GM12892 (cell line): ENCODE results near the gene RBP5.

Source experiments
- POLR2A ChIP-seq: IDR thresholded peaks from 2 replicates; pipeline ENCODE4 v1.6.1; 2011; ENCODE audit warnings: low read depth, low read length, control low read depth
- POLR2AphosphoS5 ChIP-seq: IDR thresholded peaks from 2 replicates; pipeline ENCODE4 v1.6.1; 2011; ENCODE audit warnings: low read depth, low read length, control low read depth

- TF ChIP-seq POLR2AphosphoS5 (no peak), POLR2A (no peak)
Measured at GRCh38 chr12:7139200-7139599, 10.5 kb upstream of the RBP5 start.
